GM12878 (cell line): Measurements from ENCODE around the gene HOXD10. TPM values are rescaled to one million over a fixed set of nuclear protein-coding genes. Genes with fewer than 3 reads are reported as not detected.

Experiments used
- ATAC-seq: fragments of 200-7000 bp; cut with Tn5 transposase; 3 replicates; pipeline ENCODE4 v1.9.1; 2020; ENCODE audit warnings: mild to moderate bottlenecking, moderate library complexity
- BruUV-seq: library from RNA; stranded (reverse); fragments of 400-500 nt; replicated peaks from 2 replicates; lab custom pipeline; 2021; lab: Mats Ljungman, UMichigan
- CTCF ChIA-PET: fragments of 300-600 bp; sonication (Branson Sonifier 250); formaldehyde crosslinking; extraction: SDS; loops from one replicate; lab custom pipeline; 2021; ENCODE audit warnings: inconsistent platforms; lab: Yijun Ruan, JAX
- POLR2A ChIA-PET: fragments of 350-600 bp; formaldehyde crosslinking; extraction: SDS; loops from one replicate; lab custom pipeline; 2021; ENCODE audit warnings: inconsistent platforms; lab: Charles Lee
- RAD21 ChIA-PET: fragments of 300-600 bp; sonication (Branson Sonifier 250); formaldehyde crosslinking; loops from one replicate; lab custom pipeline; 2023; ENCODE audit warnings: antibody characterized with exemption; ENCODE audit not compliant: unreplicated experiment; lab: Charles Lee
- SMC1A ChIA-PET: fragments of 300-600 bp; sonication (Branson Sonifier 250); formaldehyde crosslinking; loops from one replicate; lab custom pipeline; 2023; ENCODE audit not compliant: unreplicated experiment, uncharacterized antibody; lab: Charles Lee
- DNase-seq: peaks from one replicate; pipeline ENCODE4 v3.0.0-alpha.2; 2011; ENCODE audit warnings: low read depth, low spot score
- FAIRE-seq: peaks from 3 replicates; lab custom pipeline; 2011; peaks lifted over from hg19 to GRCh38; lab: Jason Lieb, UNC
- H2AFZ ChIP-seq: 2 replicates; pipeline ENCODE4 v1.6.0; 2011; ENCODE audit warnings: low read depth, low read length, control low read depth; ENCODE audit not compliant: control insufficient read depth
- H3K27ac ChIP-seq: 2 replicates; pipeline ENCODE4 v1.5.1; 2011; ENCODE audit warnings: control low read depth; ENCODE audit not compliant: control insufficient read depth, insufficient read depth
- H3K27me3 ChIP-seq, 2 experiments: replicated peaks in 1 of 2; 2 replicates each; pipeline versions ENCODE4 v1.6.0 to v1.6.1; 2011; ENCODE audit warnings: low read length in 1 of 2; ENCODE audit not compliant: control insufficient read depth in 2 of 2, insufficient read depth in 2 of 2
- H3K36me3 ChIP-seq, 2 experiments: 2 replicates each; pipeline ENCODE4 v1.5.1; 2011; ENCODE audit warnings: low read length in 1 of 2; ENCODE audit not compliant: control insufficient read depth in 2 of 2, insufficient read depth in 2 of 2
- H3K4me1 ChIP-seq: 2 replicates; pipeline ENCODE4 v1.6.1; 2011; ENCODE audit warnings: mild to moderate bottlenecking, low read length, moderate library complexity, mixed read lengths; ENCODE audit not compliant: control insufficient read depth, insufficient read depth
- H3K4me2 ChIP-seq: 2 replicates; pipeline ENCODE4 v1.6.0; 2011; ENCODE audit warnings: control low read depth; ENCODE audit not compliant: control insufficient read depth, insufficient read depth
- H3K4me3 ChIP-seq: fragments of 200-600 bp; sonication (generic); 2 replicates; pipeline ENCODE4 v1.5.1; 2016
- H3K79me2 ChIP-seq: 2 replicates; pipeline ENCODE4 v1.6.0; 2011; ENCODE audit warnings: low read length; ENCODE audit not compliant: control insufficient read depth, insufficient read depth
- H3K9ac ChIP-seq: 2 replicates; pipeline ENCODE4 v1.8.0; 2011; ENCODE audit warnings: low read length, control low read depth, mixed read lengths; ENCODE audit not compliant: control insufficient read depth, insufficient read depth
- H3K9me3 ChIP-seq: replicated peaks from 3 replicates; pipeline ENCODE4 v1.5.1; 2011; ENCODE audit warnings: mild to moderate bottlenecking, low read length; ENCODE audit not compliant: control insufficient read depth, insufficient read depth
- H4K20me1 ChIP-seq: 2 replicates; pipeline ENCODE4 v1.6.0; 2011; ENCODE audit not compliant: control insufficient read depth, insufficient read depth
- ETV6 ChIP-seq, 2 experiments: fragments of 450-650 bp in 1 of 2; IDR thresholded peaks in 1 of 2; conservative IDR thresholded peaks in 1 of 2; 2 replicates each; pipeline ENCODE4 v1.6.1; 2014; ENCODE audit warnings: antibody characterized with exemption in 1 of 2, borderline replicate concordance in 1 of 2, low read depth in 1 of 2, mild to moderate bottlenecking in 1 of 2, moderate library complexity in 1 of 2
- FOXM1 ChIP-seq: IDR thresholded peaks from 2 replicates; pipeline ENCODE4 v1.6.1; 2012; ENCODE audit warnings: low read depth, mild to moderate bottlenecking, inconsistent platforms, low read length, moderate library complexity
- KLF5 ChIP-seq: fragments of 450-650 bp; IDR thresholded peaks from 2 replicates; pipeline ENCODE4 v1.6.1; 2014; ENCODE audit warnings: mild to moderate bottlenecking; ENCODE audit not compliant: partially characterized antibody
- NFYA ChIP-seq: IDR thresholded peaks from 2 replicates; pipeline ENCODE4 v1.6.1; 2011; ENCODE audit warnings: low read depth, mild to moderate bottlenecking, low read length, improper control_type of control experiment, borderline replicate concordance
- NR2C1 ChIP-seq: fragments of 450-650 bp; IDR thresholded peaks from 2 replicates; pipeline ENCODE4 v1.6.1; 2017; ENCODE audit warnings: antibody characterized with exemption, mild to moderate bottlenecking, moderate library complexity
- NRF1 ChIP-seq: conservative IDR thresholded peaks from 2 replicates; pipeline ENCODE4 v1.6.1; 2011; ENCODE audit warnings: mild to moderate bottlenecking, low read depth, low read length, improper control_type of control experiment
- POLR2AphosphoS5 ChIP-seq: IDR thresholded peaks from 2 replicates; pipeline ENCODE4 v1.6.1; 2011; ENCODE audit warnings: mild to moderate bottlenecking, low read length, inconsistent platforms
- RAD51 ChIP-seq: fragments of 450-650 bp; IDR thresholded peaks from 2 replicates; pipeline ENCODE4 v1.6.1; 2016; ENCODE audit warnings: moderate library complexity, mild to moderate bottlenecking, inconsistent platforms
- RELA ChIP-seq: fragments of 450-650 bp; IDR thresholded peaks from 2 replicates; pipeline ENCODE4 v1.8.0; 2014; ENCODE audit warnings: borderline replicate concordance; ENCODE audit not compliant: partially characterized antibody
- SPI1 ChIP-seq: IDR thresholded peaks from 2 replicates; pipeline ENCODE4 v1.6.1; 2011; ENCODE audit warnings: low read depth, mild to moderate bottlenecking, low read length, moderate library complexity, borderline replicate concordance; ENCODE audit not compliant: insufficient read depth
- SREBF2 ChIP-seq: IDR thresholded peaks from 2 replicates; pipeline ENCODE4 v1.6.1; 2012; ENCODE audit warnings: mild to moderate bottlenecking, low read length
- ZNF384 ChIP-seq: IDR thresholded peaks from 2 replicates; pipeline ENCODE4 v1.6.1; 2012; ENCODE audit warnings: low read depth, mild to moderate bottlenecking, low read length, improper control_type of control experiment, borderline replicate concordance
- WGBS: methylation state at CpG from one replicate; pipeline ENCODE4 v1.1.6; 2016; ENCODE audit warnings: low lambda C conversion rate; ENCODE audit not compliant: insufficient replicate concordance, insufficient coverage; ENCODE audit errors: missing lambda C conversion rate; 5-methylcytosine and 5-hydroxymethylcytosine counted together
- in situ Hi-C: fragments of 300-500 bp; cut with MboI; formaldehyde crosslinking; loops from 9 replicates; pipeline ENCODE4 v1.14.3; 2018; ENCODE audit warnings: mixed read lengths
- intact Hi-C: fragments of 100-400 bp; cut with micrococcal nuclease; formaldehyde crosslinking; loops from one replicate; pipeline ENCODE4 v1.14.2; 2022; ENCODE audit not compliant: unreplicated experiment
- polyA plus RNA-seq, 11 experiments: library from polyadenylated mRNA; depleted of rRNA in 4 of 11; unstranded in 6 of 11; stranded (reverse) in 5 of 11; fragments of >200 nt; fragmentation: Nextera tagmentation in 4 of 11; fragmentation: Illumina TruSeq in 1 of 11; extraction: Ambion mirVana in 4 of 11; extraction: Trizol in 1 of 11; gene quantifications; 1 replicate in 1 of 11; 2 replicates in 10 of 11; pipeline versions ENCODE4 v1.2.1 to v1.2.3, GENCODE V29; 2011 to 2016; ENCODE audit warnings: inconsistent platforms in 2 of 11, missing spikeins in 2 of 11, low read depth in 1 of 11
- total RNA-seq, 4 experiments: library from RNA; depleted of rRNA in 3 of 4; stranded (reverse); fragments of >200 nt in 3 of 4; fragmentation: Illumina TruSeq in 1 of 4; extraction: Trizol in 1 of 4; gene quantifications; 2 replicates each; pipeline versions ENCODE4 v1.2.1 to v1.2.3, GENCODE V29; 2013 to 2021
- TF ChIP-seq, protein P1 (sequence below): IDR thresholded peaks from 2 replicates; pipeline ENCODE4 v1.6.1; 2012; ENCODE audit warnings: low read depth, low read length, improper control_type of control experiment
- TF ChIP-seq, protein P2 (sequence below): fragments of 450-650 bp; conservative IDR thresholded peaks from 2 replicates; pipeline ENCODE4 v1.6.1; 2017; ENCODE audit warnings: mild to moderate bottlenecking, moderate library complexity
- TF ChIP-seq, protein P3 (sequence below): IDR thresholded peaks from 2 replicates; pipeline ENCODE4 v1.6.1; 2012; ENCODE audit warnings: mild to moderate bottlenecking, low read depth, low read length

The HOXD10 gene
- total and polyA plus RNA-seq, 10 of the 15 experiments (the other 5 are each of a cell fraction or from before 2014, with no cell fraction given), result not detected

DNA sequence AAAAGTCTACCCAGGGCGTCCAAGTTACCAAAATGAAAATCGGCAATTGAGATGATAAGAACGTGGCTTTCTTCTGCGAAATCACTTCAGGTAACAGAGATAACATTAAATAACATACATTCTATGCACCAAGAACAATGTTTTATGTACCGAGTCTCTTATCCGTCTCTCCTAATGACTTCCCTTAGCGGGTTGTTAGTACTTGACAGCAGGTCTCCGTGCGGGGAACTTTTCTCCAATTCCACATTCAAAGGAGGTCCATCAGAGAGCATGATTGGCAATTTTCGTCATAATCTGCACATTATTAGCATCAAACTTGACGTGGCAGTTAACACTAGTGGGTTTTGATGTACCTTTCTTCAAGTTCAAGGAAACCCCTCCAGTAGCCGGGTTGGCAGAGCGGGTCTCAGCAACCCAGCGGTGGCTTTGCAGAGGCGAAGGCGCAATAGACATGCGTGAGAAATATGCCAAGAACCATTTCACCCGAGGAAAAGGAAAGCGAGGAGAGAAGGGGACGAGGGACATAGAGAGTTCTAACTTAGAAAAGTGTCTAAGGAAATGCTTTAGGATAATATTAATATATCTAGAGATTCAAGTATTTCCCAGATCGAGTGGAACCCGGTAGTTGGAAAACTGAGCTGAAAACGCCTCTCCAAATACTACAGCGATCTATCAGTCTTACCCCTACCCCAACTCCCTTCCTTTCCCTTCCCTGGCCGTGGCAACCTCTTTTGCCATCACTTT lies 37.9 kb upstream of the HOXD10 start (continued):
- TF ChIP-seq, protein P1, sequence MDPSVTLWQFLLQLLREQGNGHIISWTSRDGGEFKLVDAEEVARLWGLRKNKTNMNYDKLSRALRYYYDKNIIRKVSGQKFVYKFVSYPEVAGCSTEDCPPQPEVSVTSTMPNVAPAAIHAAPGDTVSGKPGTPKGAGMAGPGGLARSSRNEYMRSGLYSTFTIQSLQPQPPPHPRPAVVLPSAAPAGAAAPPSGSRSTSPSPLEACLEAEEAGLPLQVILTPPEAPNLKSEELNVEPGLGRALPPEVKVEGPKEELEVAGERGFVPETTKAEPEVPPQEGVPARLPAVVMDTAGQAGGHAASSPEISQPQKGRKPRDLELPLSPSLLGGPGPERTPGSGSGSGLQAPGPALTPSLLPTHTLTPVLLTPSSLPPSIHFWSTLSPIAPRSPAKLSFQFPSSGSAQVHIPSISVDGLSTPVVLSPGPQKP, result no peak
- TF ChIP-seq POLR2AphosphoS5, result no peak
- TF ChIP-seq, all 136 proteins: peak for 0

DNA sequence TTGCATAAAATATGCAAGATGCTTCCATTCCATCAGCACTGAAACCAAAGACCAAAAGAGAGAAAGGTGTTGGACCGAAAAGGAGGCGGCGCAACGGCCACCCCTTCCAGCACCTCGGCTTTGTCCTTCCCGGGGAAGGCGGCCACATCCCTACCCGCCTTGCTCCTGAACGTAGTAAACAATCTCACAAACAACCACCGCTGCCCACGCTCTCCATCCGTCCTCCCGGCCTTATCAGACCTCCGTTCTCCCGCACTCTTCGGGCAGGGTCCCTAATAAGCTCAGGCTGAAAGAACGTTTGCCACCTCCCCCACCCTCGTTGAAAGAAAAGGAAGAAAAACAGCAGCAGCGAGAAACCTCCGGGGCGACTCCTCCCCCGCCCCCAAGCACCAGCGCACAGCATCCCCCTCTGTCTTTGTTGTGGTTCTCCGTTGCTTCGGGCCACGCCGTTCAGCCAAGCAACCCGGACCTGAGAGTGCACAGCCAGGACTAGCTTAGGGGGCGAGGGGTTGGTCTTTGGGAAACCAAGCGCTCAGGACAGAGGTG lies 37.2 kb upstream of the HOXD10 start:
- CTCF ChIA-PET, result no interaction called here
- no peak overlapping the region for H2AFZ ChIP-seq
- BruUV-seq, result no TSS peak
- TF ChIP-seq ETV6 (conservative IDR thresholded peaks at IDR 0.05 in 1 of 2, IDR thresholded peaks at IDR 0.05 in 1 of 2; ENCODE audit: borderline replicate concordance in 1 of 2, low read depth in 1 of 2) (no peak), SPI1 (no peak), NFYA (no peak), NR2C1 (no peak), RAD51 (no peak), FOXM1 (no peak), RELA (no peak), SREBF2 (no peak), NRF1 (no peak), KLF5 (no peak), ZNF384 (no peak)
- TF ChIP-seq, protein P2, sequence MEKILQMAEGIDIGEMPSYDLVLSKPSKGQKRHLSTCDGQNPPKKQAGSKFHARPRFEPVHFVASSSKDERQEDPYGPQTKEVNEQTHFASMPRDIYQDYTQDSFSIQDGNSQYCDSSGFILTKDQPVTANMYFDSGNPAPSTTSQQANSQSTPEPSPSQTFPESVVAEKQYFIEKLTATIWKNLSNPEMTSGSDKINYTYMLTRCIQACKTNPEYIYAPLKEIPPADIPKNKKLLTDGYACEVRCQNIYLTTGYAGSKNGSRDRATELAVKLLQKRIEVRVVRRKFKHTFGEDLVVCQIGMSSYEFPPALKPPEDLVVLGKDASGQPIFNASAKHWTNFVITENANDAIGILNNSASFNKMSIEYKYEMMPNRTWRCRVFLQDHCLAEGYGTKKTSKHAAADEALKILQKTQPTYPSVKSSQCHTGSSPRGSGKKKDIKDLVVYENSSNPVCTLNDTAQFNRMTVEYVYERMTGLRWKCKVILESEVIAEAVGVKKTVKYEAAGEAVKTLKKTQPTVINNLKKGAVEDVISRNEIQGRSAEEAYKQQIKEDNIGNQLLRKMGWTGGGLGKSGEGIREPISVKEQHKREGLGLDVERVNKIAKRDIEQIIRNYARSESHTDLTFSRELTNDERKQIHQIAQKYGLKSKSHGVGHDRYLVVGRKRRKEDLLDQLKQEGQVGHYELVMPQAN, result no peak
- TF ChIP-seq, protein P3, sequence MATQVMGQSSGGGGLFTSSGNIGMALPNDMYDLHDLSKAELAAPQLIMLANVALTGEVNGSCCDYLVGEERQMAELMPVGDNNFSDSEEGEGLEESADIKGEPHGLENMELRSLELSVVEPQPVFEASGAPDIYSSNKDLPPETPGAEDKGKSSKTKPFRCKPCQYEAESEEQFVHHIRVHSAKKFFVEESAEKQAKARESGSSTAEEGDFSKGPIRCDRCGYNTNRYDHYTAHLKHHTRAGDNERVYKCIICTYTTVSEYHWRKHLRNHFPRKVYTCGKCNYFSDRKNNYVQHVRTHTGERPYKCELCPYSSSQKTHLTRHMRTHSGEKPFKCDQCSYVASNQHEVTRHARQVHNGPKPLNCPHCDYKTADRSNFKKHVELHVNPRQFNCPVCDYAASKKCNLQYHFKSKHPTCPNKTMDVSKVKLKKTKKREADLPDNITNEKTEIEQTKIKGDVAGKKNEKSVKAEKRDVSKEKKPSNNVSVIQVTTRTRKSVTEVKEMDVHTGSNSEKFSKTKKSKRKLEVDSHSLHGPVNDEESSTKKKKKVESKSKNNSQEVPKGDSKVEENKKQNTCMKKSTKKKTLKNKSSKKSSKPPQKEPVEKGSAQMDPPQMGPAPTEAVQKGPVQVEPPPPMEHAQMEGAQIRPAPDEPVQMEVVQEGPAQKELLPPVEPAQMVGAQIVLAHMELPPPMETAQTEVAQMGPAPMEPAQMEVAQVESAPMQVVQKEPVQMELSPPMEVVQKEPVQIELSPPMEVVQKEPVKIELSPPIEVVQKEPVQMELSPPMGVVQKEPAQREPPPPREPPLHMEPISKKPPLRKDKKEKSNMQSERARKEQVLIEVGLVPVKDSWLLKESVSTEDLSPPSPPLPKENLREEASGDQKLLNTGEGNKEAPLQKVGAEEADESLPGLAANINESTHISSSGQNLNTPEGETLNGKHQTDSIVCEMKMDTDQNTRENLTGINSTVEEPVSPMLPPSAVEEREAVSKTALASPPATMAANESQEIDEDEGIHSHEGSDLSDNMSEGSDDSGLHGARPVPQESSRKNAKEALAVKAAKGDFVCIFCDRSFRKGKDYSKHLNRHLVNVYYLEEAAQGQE, result no peak

More for the DNA sequence above, 37.2 kb upstream of the HOXD10 start:
- in situ Hi-C loops, result no loop called here
- Histone ChIP-seq H3K4me2 (no peak overlapping the region), H3K36me3 (no peaks in the 10 kb centered on the region), H3K9ac (no peak overlapping the region), H3K27ac (no peak overlapping the region), H4K20me1 (no peaks in the 10 kb centered on the region), H3K4me3 (no peak overlapping the region), H3K79me2 (no peaks in the 10 kb centered on the region), H3K9me3 (peaks cover 20% of the 10 kb centered on the region; the same call in 2 of the 3 replicates), H3K4me1 (no peaks in the 10 kb centered on the region), H3K27me3 (peaks cover 2 to 21% of the 10 kb centered on the region in 2 experiments)
- ATAC-seq (no peak), FAIRE-seq (no peak), DNase-seq (no peak)
- ChIA-PET RAD21 (no interaction called here), SMC1A (no interaction called here), POLR2A (no interaction called here)
- intact Hi-C loops, result no loop called here
- 48% methylated on average over 30 of the region's 30 CpGs for WGBS
